Activated CD4-positive, alpha-beta T cell treated with anti-CD3 and anti-CD28 coated beads for 1 hour (primary cell): ENCODE measurements around the gene CLEC4C.

Source experiments
- DNase-seq: peaks from one replicate; pipeline ENCODE4 v3.0.0-alpha.2; 2020

The CLEC4C gene

DNA sequence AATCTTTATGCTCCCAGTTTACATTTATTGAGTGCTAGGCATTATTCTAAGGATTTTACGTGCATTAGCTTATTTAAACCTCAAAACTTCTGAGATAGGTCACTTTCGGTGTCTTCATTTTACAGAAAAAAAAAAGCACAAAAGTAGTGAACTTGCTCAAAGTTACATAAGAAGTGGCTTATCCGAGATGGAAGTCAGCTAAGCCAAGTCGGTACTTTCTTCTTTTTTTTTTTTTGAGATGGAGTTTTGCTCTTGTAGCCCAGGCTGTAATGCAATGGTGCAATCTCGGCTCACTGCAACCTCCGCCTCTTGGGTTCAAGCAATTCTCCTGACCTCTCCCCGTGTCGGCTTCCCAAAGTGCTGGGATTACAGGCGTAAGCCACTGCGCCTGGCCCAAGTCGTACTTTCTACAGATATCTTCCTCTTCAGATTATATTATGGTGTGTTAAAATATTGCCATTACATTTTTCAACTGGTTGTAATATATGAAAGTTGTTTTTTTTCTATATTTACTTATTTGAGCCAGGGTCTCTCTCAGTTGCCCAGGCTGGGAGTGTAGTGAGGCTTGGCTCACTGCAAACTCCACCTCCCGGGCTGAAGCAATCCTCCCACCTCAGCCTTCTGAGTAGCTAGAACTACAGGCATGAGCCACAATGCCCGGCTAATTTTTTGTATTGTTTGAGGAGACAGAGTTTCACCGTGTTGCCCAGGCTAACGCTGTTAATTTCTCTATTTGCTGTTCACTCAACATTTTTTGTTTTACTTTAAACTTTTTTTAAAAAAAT, 27.0 kb downstream of the CLEC4C start:
- DNase-seq: no peak

DNA sequence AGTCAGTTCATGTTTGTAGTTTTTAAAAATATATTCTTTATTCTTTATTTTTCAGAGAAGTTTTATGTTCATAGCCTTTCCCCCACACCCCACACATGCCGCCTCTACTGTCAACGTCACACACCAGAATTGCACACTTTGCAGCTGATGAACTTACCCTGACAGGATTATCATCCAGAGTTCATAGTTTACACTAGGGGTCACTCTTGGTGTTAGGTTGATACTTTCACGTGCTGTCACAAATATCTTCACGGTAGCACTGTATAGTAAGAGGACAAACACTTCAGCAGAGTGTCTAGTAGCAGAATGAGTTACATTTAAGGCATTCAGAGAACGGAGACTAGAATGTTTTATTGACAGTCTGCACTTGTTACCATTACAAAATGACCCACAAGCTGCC, 30.8 kb downstream of the CLEC4C start:
- no peak for DNase-seq

DNA sequence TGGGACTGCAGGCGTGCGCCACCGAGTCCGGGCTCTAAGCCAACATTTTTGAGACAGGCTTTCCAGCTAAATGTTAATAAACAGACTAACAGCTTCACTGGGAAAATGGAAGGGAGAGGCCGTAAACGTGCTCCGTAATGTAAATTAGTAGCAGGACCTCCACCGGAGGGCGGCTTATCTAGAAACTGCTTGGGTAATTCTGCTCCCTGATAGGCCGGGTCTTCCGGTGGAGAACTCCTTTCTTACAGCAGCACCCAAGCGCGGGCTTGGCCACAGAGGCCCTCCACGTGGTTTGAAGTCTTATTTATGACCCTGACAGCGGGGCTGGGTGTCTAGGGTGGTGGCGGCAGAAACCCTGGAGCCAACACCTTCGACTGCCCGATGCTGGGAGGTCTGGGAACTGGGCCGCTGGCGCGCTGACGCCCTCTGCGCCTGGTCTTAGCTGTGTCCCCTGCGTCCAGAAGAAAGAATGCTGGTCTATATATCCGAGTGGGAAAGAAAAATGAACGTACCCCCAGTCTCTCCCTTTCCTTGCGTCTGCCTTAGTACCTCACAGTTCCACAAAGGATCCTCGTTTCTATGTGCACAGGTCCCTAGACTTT, 34.2 kb downstream of the CLEC4C start:
- no peak for DNase-seq

DNA sequence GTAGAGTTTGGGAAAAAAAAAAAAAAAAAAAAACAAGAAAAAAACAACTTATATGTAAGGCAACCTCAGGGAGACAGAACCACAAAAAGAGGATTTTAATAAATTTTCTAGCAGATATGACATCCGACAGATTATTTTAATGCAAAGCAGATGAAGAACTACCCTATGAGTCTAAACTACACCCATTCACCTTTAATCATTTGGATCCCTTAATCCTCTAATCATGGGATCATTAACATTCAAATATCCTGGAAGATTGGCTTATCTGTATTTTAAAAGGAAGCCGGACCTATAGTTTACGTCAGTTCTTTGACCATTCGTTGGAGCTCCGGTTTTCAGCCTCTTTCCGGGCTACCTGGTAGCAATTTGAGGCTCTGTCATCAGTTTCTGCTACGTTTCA, 36.0 kb downstream of the CLEC4C start, which contains the start of gene DPPA3:
Gene DPPA3 (plus strand): TSS at position 301 of the 400 bp plus-strand sequence. CDS start 138 bp downstream, outside the sequence.
- no peak for DNase-seq

DNA sequence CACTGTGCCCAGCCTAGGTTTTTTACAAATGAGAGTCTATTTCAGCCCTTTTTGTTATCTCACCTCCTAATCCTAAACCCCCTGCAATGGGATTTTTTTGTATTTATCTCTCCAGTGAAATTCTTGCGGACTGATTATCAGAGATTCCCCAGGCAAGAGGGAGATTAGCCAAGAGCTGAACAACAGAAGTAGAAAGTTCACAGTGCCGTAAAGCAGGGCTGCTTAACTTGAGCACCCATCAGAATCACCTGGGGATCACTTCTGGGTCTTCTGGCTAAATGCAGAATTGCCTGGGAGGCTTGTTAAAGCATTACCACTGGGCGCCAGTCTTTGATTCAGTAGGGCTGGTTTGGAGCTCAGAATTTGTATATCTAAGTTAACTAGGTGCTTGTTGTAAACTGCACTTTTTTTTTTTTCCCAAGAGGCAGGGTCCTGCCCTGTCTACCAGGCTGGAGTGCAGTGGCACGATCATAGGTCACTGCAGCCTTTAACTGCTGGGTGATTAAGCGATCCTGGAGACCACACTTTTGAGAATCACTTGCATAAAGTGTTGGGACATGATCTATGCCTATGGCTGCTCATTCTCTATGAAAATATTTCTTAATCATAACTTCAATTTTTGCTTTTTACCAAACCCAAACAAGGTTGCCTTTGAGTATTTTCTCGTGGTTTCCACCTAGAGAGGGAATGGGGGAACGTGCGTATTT, 37.1 kb downstream of the CLEC4C start:
- DNase-seq: no peak

- DNase-seq: no peak
Observed at GRCh38 chr12:7705846-7706245, 41.3 kb downstream of the CLEC4C start.

DNA sequence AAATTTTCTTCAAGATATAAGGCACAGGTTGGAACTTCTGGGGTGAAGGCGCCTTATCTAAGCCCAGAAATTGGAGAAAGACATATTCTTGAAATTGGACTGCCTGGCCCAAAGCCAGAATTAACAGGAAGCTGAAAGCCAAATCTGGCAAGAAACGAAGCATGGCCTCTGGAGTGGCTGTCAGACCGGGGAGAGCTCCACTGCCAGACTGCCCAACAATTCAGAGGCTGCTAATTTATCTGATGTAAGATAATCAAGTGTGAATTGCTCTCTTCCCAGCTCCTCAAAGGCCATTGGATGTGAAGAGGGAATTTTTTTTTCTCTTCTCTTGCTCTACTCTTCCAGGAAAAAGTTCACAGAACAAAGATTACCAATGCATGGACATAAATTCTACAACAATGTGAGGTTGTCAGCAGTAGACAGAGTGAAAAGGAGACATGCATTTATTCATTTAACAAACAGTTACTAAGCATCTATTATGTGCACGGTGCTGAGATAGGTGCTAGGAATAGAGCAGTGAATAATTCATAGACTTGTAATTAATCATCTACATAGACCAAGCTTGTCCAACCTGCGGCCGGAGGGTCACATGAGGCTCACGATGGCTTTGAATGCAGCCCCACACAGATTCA, 51.5 kb downstream of the CLEC4C start, which contains the start of gene GDF3:
Gene GDF3 (minus strand): TSS at position 210 of the 632 bp plus-strand sequence. CDS start 47 bp downstream, at position 163.
- no peak for DNase-seq

DNA sequence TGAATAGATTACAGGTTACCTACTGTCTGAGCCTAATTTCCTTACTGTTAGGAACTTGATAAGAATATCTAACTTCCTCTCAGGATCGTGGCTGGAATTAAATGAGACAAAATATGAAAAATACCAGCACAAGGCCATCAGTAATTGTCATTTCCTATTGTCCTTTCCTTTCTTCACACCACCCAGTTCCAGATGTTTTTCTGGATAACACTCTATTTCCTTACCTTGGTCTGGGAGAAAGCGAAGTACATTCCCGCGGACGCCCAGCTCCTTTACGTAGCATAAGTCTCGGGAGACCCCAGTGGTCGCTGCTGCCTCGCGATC, 52.0 kb downstream of the CLEC4C start:
- DNase-seq: no peak

GRCh38 chr12:7694556-7695236, 52.5 kb downstream of the CLEC4C start:
- no peak for DNase-seq

- no peak for DNase-seq
Observed at GRCh38 chr12:7693793-7694192, 53.4 kb downstream of the CLEC4C start.

- no peak for DNase-seq
Observed at GRCh38 chr12:7681535-7681934, 65.6 kb downstream of the CLEC4C start.
